GM12891 (cell line): ENCODE data around the gene SRRM5.

Experiments
- POLR2A ChIP-seq: IDR thresholded peaks from 2 replicates; pipeline ENCODE4 v1.6.1; 2011; ENCODE audit warnings: low read depth, low read length, control low read depth
- POLR2AphosphoS5 ChIP-seq: IDR thresholded peaks from 2 replicates; pipeline ENCODE4 v1.6.1; 2011; ENCODE audit warnings: low read depth, low read length, control low read depth

DNA sequence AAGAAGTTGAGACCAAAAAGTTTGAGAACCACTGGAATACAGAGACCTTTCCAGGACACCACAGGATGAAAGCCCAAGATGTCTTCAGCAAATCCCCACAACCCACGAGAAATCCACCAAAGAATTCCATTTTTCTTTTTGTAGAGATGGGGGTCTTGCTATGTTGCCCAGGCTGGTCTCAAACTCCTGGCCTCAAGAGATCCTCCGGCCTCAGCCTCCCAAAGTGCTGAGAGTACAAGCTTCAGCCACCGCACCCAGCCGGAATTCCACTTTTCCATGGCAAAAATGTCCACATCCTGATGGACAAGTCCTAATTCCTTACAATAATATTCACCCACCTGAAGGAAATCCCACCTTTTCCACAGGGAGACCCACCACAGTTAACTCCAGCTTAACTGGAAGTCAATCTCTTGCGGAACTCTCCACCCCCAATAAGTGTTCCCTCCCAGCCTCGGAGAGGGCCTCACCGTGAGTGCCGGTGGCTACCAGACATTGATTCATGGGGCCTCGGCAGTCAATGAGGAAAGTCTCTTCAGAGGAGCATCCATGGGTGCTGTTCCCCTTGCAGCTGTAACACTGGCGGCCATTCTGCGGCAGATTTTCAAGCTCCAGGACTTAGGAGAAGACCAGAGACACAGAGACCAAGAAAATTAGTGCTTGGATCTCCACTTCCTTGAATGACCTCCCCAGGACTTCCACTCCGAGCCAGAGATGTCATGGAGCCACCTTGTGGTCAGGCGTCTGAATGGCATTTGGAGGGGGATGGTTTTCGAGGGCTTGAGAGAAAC lies 40.1 kb downstream of the SRRM5 start:
- TF ChIP-seq POLR2AphosphoS5 (no peak), POLR2A (no peak)
